Fibroblast of the aortic adventitia (primary cell): ENCODE data around the gene TIMP2. TPM values are rescaled to one million over a fixed set of nuclear protein-coding genes. Genes with fewer than 3 reads are reported as not detected.
"Not testable (repeated sequence)": the region's sequence is repeated elsewhere in the genome, so short reads cannot be mapped to it uniquely, and the experiment has no call there.

Source experiments
- DNase-seq: peaks from one replicate; pipeline ENCODE4 v3.0.0-alpha.2; 2010; ENCODE audit warnings: low read depth
- H3K4me3 ChIP-seq: 2 replicates; pipeline ENCODE4 v1.5.1; 2011; ENCODE audit warnings: low read depth, mild to moderate bottlenecking, control low read depth, low read length, moderate library complexity
- total RNA-seq: library from RNA; depleted of rRNA; stranded (reverse); fragments of >200 nt; gene quantifications from 2 replicates; pipeline ENCODE4 v1.2.3, GENCODE V29; 2012; ENCODE audit warnings: low replicate concordance
- TF ChIP-seq, protein P1 (sequence below): IDR thresholded peaks from 2 replicates; pipeline ENCODE4 v1.5.1; 2011; ENCODE audit warnings: mild to moderate bottlenecking, low read length, control low read depth, inconsistent platforms; ENCODE audit not compliant: insufficient read depth

Gene TIMP2
- total RNA-seq, 1 donor = 180 TPM

GRCh38 chr17:78946631-78947030 lies 21.4 kb upstream of the TIMP2 start:
- no peak for DNase-seq
- TF ChIP-seq, protein P1, sequence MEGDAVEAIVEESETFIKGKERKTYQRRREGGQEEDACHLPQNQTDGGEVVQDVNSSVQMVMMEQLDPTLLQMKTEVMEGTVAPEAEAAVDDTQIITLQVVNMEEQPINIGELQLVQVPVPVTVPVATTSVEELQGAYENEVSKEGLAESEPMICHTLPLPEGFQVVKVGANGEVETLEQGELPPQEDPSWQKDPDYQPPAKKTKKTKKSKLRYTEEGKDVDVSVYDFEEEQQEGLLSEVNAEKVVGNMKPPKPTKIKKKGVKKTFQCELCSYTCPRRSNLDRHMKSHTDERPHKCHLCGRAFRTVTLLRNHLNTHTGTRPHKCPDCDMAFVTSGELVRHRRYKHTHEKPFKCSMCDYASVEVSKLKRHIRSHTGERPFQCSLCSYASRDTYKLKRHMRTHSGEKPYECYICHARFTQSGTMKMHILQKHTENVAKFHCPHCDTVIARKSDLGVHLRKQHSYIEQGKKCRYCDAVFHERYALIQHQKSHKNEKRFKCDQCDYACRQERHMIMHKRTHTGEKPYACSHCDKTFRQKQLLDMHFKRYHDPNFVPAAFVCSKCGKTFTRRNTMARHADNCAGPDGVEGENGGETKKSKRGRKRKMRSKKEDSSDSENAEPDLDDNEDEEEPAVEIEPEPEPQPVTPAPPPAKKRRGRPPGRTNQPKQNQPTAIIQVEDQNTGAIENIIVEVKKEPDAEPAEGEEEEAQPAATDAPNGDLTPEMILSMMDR = no peak
- no peak overlapping the region for H3K4me3 ChIP-seq

DNA sequence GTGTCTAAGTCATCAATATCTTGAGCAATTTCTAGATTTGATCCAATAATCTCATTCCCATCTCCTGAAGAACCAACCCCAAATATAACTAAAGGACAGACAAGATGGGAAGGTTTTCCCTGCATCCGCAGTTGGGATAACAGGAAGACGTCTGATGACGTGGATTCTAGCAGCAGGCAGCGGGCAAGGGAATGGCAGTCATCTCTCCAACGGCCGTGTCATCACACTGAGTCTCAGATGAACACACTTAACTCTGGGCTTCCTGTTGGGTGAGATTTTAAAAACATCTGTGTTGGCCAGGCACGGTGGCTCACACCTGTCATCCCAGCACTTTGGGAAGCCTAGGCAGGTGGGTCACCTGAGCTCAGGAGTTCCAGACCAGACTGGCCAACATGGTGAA lies 20.9 kb upstream of the TIMP2 start:
- no peak for DNase-seq
- TF ChIP-seq, protein P1 = no peak

GRCh38 chr17:78945455-78945854 lies 20.3 kb upstream of the TIMP2 start:
- not testable (repeated sequence) for DNase-seq, H3K4me3 ChIP-seq

More for the DNA sequence above, 20.9 kb upstream of the TIMP2 start:
- no peak overlapping the region for H3K4me3 ChIP-seq

- H3K4me3 ChIP-seq = no peak overlapping the region
- TF ChIP-seq, protein P1 = no peak
- DNase-seq = no peak
These were observed 19.8 kb upstream of the TIMP2 start for GRCh38 chr17:78944956-78945355.

GRCh38 chr17:78944026-78944425 lies 18.8 kb upstream of the TIMP2 start:
- DNase-seq = no peak
- no peak overlapping the region for H3K4me3 ChIP-seq
- TF ChIP-seq, protein P1 = no peak

DNA sequence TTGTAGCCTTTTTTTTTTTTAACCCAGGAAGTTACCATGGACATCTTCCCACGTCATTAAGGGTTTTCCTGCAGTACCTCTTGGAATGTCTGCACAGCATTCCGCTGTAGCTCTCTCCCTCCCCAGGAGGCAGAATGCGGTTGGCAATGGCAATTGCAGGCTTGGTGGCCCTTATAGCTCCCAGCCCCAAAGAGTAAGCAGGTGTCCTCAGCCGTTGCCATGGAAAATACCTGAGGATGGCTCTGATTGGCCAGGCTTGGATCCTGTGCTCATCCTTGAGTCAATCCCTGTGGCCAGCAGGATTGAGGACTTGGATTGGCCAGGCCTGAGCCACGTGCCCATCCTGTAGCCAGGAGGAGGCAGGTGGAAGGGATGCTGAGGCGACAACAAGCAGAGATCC lies 15.5 kb upstream of the TIMP2 start:
- TF ChIP-seq, protein P1 = no peak
- DNase-seq = no peak
- H3K4me3 ChIP-seq = no peak overlapping the region

DNA sequence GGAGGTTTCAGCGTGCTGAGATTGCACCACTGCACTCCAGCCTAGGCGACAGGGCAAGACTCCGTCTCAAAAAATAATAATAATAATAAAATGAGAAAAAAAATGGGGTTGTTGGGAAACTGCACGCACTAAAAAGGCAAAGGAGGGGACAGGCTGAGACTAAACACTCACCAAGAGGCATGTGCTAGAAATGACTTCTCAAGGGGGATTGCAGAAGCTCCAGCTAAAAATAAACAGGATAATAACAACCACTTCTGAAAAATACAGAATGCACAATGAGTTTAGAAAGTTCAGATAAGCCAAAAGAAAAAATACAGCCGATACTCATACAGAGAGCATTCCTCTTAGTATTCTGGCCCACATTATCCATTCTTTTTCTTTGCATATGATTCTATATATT lies 15.1 kb upstream of the TIMP2 start:
- no peak overlapping the region for H3K4me3 ChIP-seq
- TF ChIP-seq, protein P1 = no peak
- DNase-seq = no peak
